Activated naive CD8-positive, alpha-beta T cell treated with anti-CD3 and anti-CD28 coated beads, Interleukin-2, amount 50 U/mL, for 16 hours (primary cell): Measurements from ENCODE around the gene WRAP53.

ENCODE experiments used
- DNase-seq: peaks from one replicate; pipeline ENCODE4 v3.0.0-alpha.2; 2020; ENCODE audit warnings: low read depth, low spot score

WRAP53 gene

GRCh38 chr17:7684851-7685532, 3.3 kb upstream of the WRAP53 start:
- no peak for DNase-seq

GRCh38 chr17:7685533-7686221, 2.6 kb upstream of the WRAP53 start:
- peak; percentile 66 for DNase-seq

- DNase-seq = peak; percentile 55
These were observed 1.8 kb upstream of the WRAP53 start for GRCh38 chr17:7686222-7687071.

- peak; percentile 66 for DNase-seq
These were observed 987 bp upstream of the WRAP53 start, which contains the start of gene TP53 for GRCh38 chr17:7687072-7687907. TP53 (minus strand) TSS chr17:7687490; CDS start chr17:7676594, 10,896 bp downstream.

GRCh38 chr17:7688808-7689316, 585 bp downstream of the WRAP53 start:
- no peak for DNase-seq

- DNase-seq = no peak
These were observed 7.3 kb downstream of the WRAP53 start for GRCh38 chr17:7695586-7695985.

GRCh38 chr17:7697828-7698588, 9.7 kb downstream of the WRAP53 start:
- no peak for DNase-seq

GRCh38 chr17:7700510-7700909, 12.2 kb downstream of the WRAP53 start:
- no peak for DNase-seq

GRCh38 chr17:7701681-7702080, 13.4 kb downstream of the WRAP53 start:
- DNase-seq = no peak

- DNase-seq = no peak
These were observed 14.5 kb downstream of the WRAP53 start for GRCh38 chr17:7702776-7703175.

GRCh38 chr17:7703584-7704479, 15.6 kb downstream of the WRAP53 start:
- DNase-seq = no peak

GRCh38 chr17:7704601-7705268, 16.5 kb downstream of the WRAP53 start, which contains the start of gene EFNB3:
EFNB3 (plus strand) TSS chr17:7705202; CDS start chr17:7705599, 397 bp downstream.
- no peak for DNase-seq

- no peak for DNase-seq
These were observed 17.3 kb downstream of the WRAP53 start for GRCh38 chr17:7705269-7706255.

- no peak for DNase-seq
These were observed 18.5 kb downstream of the WRAP53 start for GRCh38 chr17:7706631-7707354.

- no peak for DNase-seq
These were observed 19.2 kb downstream of the WRAP53 start for GRCh38 chr17:7707446-7707845.

- no peak for DNase-seq
These were observed 19.8 kb downstream of the WRAP53 start for GRCh38 chr17:7707858-7708750.
